Measurements from ENCODE around the gene ENAH. TPM values are rescaled to one million over a fixed set of nuclear protein-coding genes. Genes with fewer than 3 reads are reported as not detected.

ENAH gene
- total RNA-seq, 1 experiment from 2014 or later: 420 TPM

- intact Hi-C loops (cut with micrococcal nuclease): no loop called here
- no peaks in the 10 kb centered on the region for H3K9me3 Mint-ChIP-seq (ENCODE audit: unreplicated experiment)
- H3K27ac Mint-ChIP-seq (ENCODE audit: low read depth, unreplicated experiment): no peak overlapping the region
- H3K4me1 Mint-ChIP-seq (ENCODE audit: insufficient read depth, unreplicated experiment): no peaks in the 10 kb centered on the region
- DNase-seq (ENCODE audit: unreplicated experiment): no peak
- no peak overlapping the region for H3K4me3 Mint-ChIP-seq (ENCODE audit: unreplicated experiment)
- POLR2A ChIA-PET: interaction anchor here (0.6 to 1.9 kb wide), 5 partner anchors 11 to 804 kb away, joined by 3 to 7 read pairs (median 5); no protein-coding TSS in a partner anchor
- no peaks in the 10 kb centered on the region for H3K36me3 Mint-ChIP-seq (ENCODE audit: insufficient read depth, unreplicated experiment)
- CTCF ChIA-PET: interaction anchor here (0.7 to 1.3 kb wide), 3 partner anchors 46 to 93 kb away, joined by 3 to 4 read pairs (median 4); no protein-coding TSS in a partner anchor
- BruUV-seq (replicated peaks): no TSS peak
- no peaks in the 10 kb centered on the region for H3K27me3 Mint-ChIP-seq (ENCODE audit: insufficient read depth, unreplicated experiment)
- no peak for TF ChIP-seq CTCF (IDR thresholded peaks at IDR 0.05; ENCODE audit: unreplicated experiment)
These were observed 25.6 kb upstream of the ENAH start for GRCh38 chr1:225678545-225678944.

GRCh38 chr1:225677350-225678124 lies 24.6 kb upstream of the ENAH start:
- no peak for TF ChIP-seq CTCF (IDR thresholded peaks at IDR 0.05; ENCODE audit: unreplicated experiment)
- intact Hi-C loops (cut with micrococcal nuclease): no loop called here
- no peaks in the 10 kb centered on the region for H3K9me3 Mint-ChIP-seq (ENCODE audit: unreplicated experiment)
- H3K36me3 Mint-ChIP-seq (ENCODE audit: insufficient read depth, unreplicated experiment): no peaks in the 10 kb centered on the region
- no peak for DNase-seq (ENCODE audit: unreplicated experiment)
- POLR2A ChIA-PET: interaction anchor here (1.3 to 1.9 kb wide), 2 partner anchors 16 to 22 kb away, joined by 5 to 7 read pairs; no protein-coding TSS in a partner anchor
- H3K4me1 Mint-ChIP-seq (ENCODE audit: insufficient read depth, unreplicated experiment): no peaks in the 10 kb centered on the region
- no peak overlapping the region for H3K4me3 Mint-ChIP-seq (ENCODE audit: unreplicated experiment)
- CTCF ChIA-PET: interaction anchor here (0.6 kb wide), 1 partner anchor 10 kb away, joined by 3 read pairs; no protein-coding TSS in a partner anchor
- H3K27ac Mint-ChIP-seq (ENCODE audit: low read depth, unreplicated experiment): no peak overlapping the region
- H3K27me3 Mint-ChIP-seq (ENCODE audit: insufficient read depth, unreplicated experiment): no peaks in the 10 kb centered on the region
- no TSS peak for BruUV-seq (replicated peaks)

- Mint-ChIP-seq H3K4me1 (ENCODE audit: insufficient read depth, unreplicated experiment) (peaks cover 14% of the 10 kb centered on the region), H3K9me3 (ENCODE audit: unreplicated experiment) (no peaks in the 10 kb centered on the region), H3K27ac (ENCODE audit: low read depth, unreplicated experiment) (no peak overlapping the region), H3K36me3 (ENCODE audit: insufficient read depth, unreplicated experiment) (no peaks in the 10 kb centered on the region), H3K27me3 (ENCODE audit: insufficient read depth, unreplicated experiment) (no peaks in the 10 kb centered on the region), H3K4me3 (ENCODE audit: unreplicated experiment) (no peak overlapping the region)
- BruUV-seq (replicated peaks): no TSS peak
- ChIA-PET POLR2A (interaction anchor here (0.7 to 4.4 kb wide), 8 partner anchors 8 to 139 kb away, joined by 3 to 18 read pairs (median 4); no protein-coding TSS in a partner anchor), CTCF (interaction anchor here (0.8 to 1.1 kb wide), 5 partner anchors 10 to 95 kb away, joined by 3 to 5 read pairs (median 3); no protein-coding TSS in a partner anchor)
- DNase-seq (ENCODE audit: unreplicated experiment): no peak
- intact Hi-C loops (cut with micrococcal nuclease): no loop called here
- no peak for TF ChIP-seq CTCF (IDR thresholded peaks at IDR 0.05; ENCODE audit: unreplicated experiment)
These were observed 21.5 kb upstream of the ENAH start for GRCh38 chr1:225674381-225674780.

Measured in MCF 10A (cell line).